Sigmoid colon (tissue), 7 donors: Measurements from ENCODE around the gene RNASE13. TPM values are rescaled to one million over a fixed set of nuclear protein-coding genes. Genes with fewer than 3 reads are reported as not detected.

ENCODE experiments used
- DNase-seq: peaks from one replicate; pipeline ENCODE4 v3.0.0-alpha.2; 2019
- H3K27ac ChIP-seq, 4 donors: fragments of 200-600 bp; sonication (generic); one replicate each; pipeline ENCODE4 v1.5.1; 2016 to 2019; ENCODE audit warnings: mild to moderate bottlenecking in 1 of 4
- H3K27me3 ChIP-seq, 3 donors: fragments of 200-600 bp; sonication (generic); one replicate each; pipeline ENCODE4 v1.5.1; 2019; ENCODE audit warnings: mild to moderate bottlenecking in 1 of 3
- H3K36me3 ChIP-seq, 4 donors: fragments of 200-600 bp; sonication (generic); one replicate each; pipeline ENCODE4 v1.5.1; 2016 to 2019
- H3K4me1 ChIP-seq, 4 donors: fragments of 200-600 bp; sonication (generic); one replicate each; pipeline ENCODE4 v1.5.1; 2017 to 2019
- H3K4me3 ChIP-seq, 4 donors: fragments of 200-600 bp; sonication (generic); one replicate each; pipeline ENCODE4 v1.5.1; 2017 to 2019; ENCODE audit warnings: mild to moderate bottlenecking in 2 of 4, moderate library complexity in 1 of 4
- H3K9me3 ChIP-seq, 4 donors: fragments of 200-600 bp in 3 of 4; sonication (generic) in 3 of 4; one replicate each; pipeline versions ENCODE4 v1.5.1 to v1.6.1; 2013 to 2019
- CTCF ChIP-seq, 4 experiments: fragments of 450-650 bp in 3 of 4; fragments of 200-600 bp in 1 of 4; IDR thresholded peaks; one replicate each; pipeline ENCODE4 v1.5.1; 2016 to 2019; ENCODE audit warnings: antibody characterized with exemption in 4 of 4, mild to moderate bottlenecking in 3 of 4, moderate library complexity in 2 of 4
- EP300 ChIP-seq, 4 donors: sonication (generic); formaldehyde crosslinking; IDR thresholded peaks; one replicate each; pipeline ENCODE4 v1.6.1; 2017; ENCODE audit warnings: antibody characterized with exemption in 4 of 4
- POLR2A ChIP-seq, 2 donors: fragments of 450-650 bp; IDR thresholded peaks; one replicate each; pipeline ENCODE4 v1.6.1; 2016; ENCODE audit warnings: antibody characterized with exemption in 2 of 2, mild to moderate bottlenecking in 2 of 2, moderate library complexity in 2 of 2
- POLR2AphosphoS5 ChIP-seq, 4 donors: sonication (generic); formaldehyde crosslinking; IDR thresholded peaks; one replicate each; pipeline ENCODE4 v1.6.1; 2017; ENCODE audit warnings: antibody characterized with exemption in 4 of 4
- WGBS, 2 donors: extraction: QIAGEN DNeasy Blood & Tissue Kit; methylation state at CpG; one replicate each; pipeline ENCODE4 v1.1.7; 2013; 5-methylcytosine and 5-hydroxymethylcytosine counted together
- intact Hi-C: fragments of 100-400 bp; cut with DNase I; formaldehyde crosslinking; loops from one replicate; pipeline ENCODE4 v1.15.1; 2023
- polyA plus RNA-seq, 3 donors: library from polyadenylated mRNA; stranded (reverse); fragments of 200-250 nt; gene quantifications; one replicate each; pipeline ENCODE4 v1.2.3, GENCODE V29; 2013
- total RNA-seq, 4 donors: library from RNA; depleted of rRNA; stranded (reverse); fragments of >200 nt; gene quantifications; one replicate each; pipeline ENCODE4 v1.1.0, GENCODE V29; 2016
- donor health status: healthy with polysubstance abuse.
- donor health status: Bipolar disorder and iron deficiency.
- donor health status: healthy.

Gene RNASE13
- total and polyA plus RNA-seq, 7 donors = not detected

DNA sequence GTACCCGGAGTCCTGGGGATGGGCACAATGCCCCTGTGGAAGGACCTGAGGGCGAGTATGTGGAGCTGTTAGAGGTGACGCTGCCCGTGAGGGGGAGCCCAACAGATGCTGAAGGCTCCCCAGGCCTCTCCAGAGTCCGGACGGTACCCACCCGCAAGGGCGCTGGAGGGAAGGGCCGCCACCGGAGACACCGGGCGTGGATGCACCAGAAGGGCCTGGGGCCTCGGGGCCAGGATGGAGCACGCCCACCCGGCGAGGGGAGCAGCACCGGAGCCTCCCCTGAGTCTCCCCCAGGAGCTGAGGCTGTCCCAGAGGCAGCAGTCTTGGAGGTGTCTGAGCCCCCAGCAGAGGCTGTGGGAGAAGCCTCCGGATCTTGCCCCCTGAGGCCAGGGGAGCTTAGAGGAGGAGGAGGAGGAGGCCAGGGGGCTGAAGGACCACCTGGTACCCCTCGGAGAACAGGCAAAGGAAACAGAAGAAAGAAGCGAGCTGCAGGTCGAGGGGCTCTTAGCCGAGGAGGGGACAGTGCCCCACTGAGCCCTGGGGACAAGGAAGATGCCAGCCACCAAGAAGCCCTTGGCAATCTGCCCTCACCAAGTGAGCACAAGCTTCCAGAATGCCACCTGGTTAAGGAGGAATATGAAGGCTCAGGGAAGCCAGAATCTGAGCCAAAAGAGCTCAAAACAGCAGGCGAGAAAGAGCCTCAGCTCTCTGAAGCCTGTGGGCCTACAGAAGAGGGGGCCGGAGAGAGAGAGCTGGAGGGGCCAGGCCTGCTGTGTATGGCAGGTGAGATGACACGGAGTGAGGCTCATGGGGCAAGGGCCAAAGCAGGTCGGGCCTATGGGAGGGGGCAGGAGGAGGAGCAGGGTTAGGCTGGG is 40.0 kb upstream of the RNASE13 start:
- DNase-seq = no peak
- WGBS, 2 donors = 87 to 93% methylated on average over 26 of the region's 26 CpGs
- Histone ChIP-seq H3K27ac (no peak overlapping the region), H3K9me3 (no peaks in the 10 kb centered on the region), H3K4me3 (no peak overlapping the region), H3K36me3 (peaks cover 6 to 58% (median 40%) of the 10 kb centered on the region in 4 donors), H3K27me3 (no peaks in the 10 kb centered on the region), H3K4me1 (peaks cover 0 to 28% (median 22%) of the 10 kb centered on the region in 4 donors)
- TF ChIP-seq CTCF (IDR thresholded peaks at IDR 0.05) (no peak), POLR2A (IDR thresholded peaks at IDR 0.05) (no peak), EP300 (IDR thresholded peaks at IDR 0.05) (no peak), POLR2AphosphoS5 (IDR thresholded peaks at IDR 0.05) (no peak)
- intact Hi-C loops = no loop called here

DNA sequence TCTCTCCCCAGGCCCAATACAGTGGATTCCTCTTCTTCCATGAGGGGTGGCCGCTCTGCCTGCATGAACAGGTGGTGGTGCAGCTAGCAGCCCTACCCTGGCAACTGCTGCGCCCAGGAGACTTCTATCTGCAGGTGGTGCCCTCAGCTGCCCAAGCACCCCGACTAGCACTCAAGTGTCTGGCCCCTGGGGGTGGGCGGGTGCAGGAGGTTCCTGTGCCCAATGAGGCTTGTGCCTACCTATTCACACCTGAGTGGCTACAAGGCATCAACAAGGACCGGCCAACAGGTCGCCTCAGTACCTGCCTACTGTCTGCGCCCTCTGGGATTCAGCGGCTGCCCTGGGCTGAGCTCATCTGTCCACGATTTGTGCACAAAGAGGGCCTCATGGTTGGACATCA is 39.3 kb upstream of the RNASE13 start:
- Histone ChIP-seq H3K9me3 (no peaks in the 10 kb centered on the region), H3K4me3 (no peak overlapping the region), H3K27ac (no peak overlapping the region), H3K4me1 (peaks cover 0 to 35% (median 30%) of the 10 kb centered on the region in 4 donors), H3K27me3 (no peaks in the 10 kb centered on the region), H3K36me3 (peaks cover 2 to 51% (median 32%) of the 10 kb centered on the region in 4 donors)
- intact Hi-C loops = no loop called here
- WGBS, 2 donors = 88 to 91% methylated on average over 9 of the region's 9 CpGs
- no peak for TF ChIP-seq EP300 (IDR thresholded peaks at IDR 0.05)
- TF ChIP-seq CTCF (IDR thresholded peaks at IDR 0.05) = no peak
- no peak for TF ChIP-seq POLR2A (IDR thresholded peaks at IDR 0.05)
- no peak for TF ChIP-seq POLR2AphosphoS5 (IDR thresholded peaks at IDR 0.05)
- DNase-seq = no peak

DNA sequence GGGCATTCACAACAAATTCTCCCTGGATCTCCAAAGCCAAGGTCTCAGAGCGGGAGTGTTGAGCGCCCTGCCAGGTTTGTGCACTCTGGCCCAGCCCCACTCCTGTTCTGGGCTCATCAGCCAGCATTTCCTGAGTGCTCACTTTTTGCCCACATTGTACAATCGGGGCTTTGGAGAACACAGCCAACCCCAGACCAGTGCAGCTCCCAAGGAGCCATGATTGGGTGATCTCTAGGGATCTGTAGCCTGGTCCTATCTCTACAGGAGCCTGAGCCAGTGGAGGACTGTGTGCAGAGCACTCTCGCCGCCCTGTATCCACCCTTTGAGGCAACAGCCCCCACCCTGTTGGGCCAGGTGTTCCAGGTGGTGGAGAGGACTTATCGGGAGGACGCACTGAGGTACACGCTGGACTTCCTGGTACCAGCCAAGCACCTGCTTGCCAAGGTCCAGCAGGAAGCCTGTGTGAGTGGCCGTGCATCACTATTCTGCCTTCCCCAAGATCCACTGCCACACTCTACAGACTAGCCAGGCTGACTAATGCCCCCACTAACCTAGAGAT is 38.3 kb upstream of the RNASE13 start:
- DNase-seq = no peak
- Histone ChIP-seq H3K4me1 (peaks cover 0 to 39% (median 36%) of the 10 kb centered on the region in 4 donors), H3K4me3 (no peak overlapping the region), H3K27me3 (no peaks in the 10 kb centered on the region), H3K9me3 (no peaks in the 10 kb centered on the region), H3K36me3 (peaks cover 0 to 40% (median 23%) of the 10 kb centered on the region in 4 donors), H3K27ac (peak overlapping the region; percentile 87 to 93 (median 88))
- TF ChIP-seq POLR2A (IDR thresholded peaks at IDR 0.05) (no peak), EP300 (IDR thresholded peaks at IDR 0.05) (no peak), CTCF (IDR thresholded peaks at IDR 0.05) (no peak), POLR2AphosphoS5 (IDR thresholded peaks at IDR 0.05) (no peak)
- intact Hi-C loops = no loop called here
- WGBS, 2 donors = 41 to 70% methylated on average over 9 of the region's 9 CpGs

DNA sequence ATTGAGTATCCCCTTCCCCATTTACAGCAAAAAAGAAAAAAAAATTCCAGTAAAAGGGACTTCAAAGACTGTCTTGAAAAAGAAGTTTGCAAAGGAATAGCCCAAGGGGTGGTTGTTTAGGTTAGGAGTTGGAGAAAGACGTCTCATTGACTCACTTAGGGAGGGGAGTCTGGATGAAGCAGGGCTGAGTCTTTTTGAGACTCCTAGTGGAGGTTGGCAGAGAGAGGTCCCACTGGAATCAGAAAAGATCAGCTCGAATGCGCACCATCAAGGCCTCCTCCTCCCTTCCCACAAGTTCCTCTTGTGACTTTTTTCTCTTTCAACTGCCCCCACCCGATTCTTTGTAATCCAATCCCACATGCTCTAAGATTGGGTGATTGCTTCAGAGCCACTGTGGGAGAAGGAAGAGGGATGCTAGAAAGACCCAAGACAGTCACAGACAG is 37.4 kb upstream of the RNASE13 start:
- Histone ChIP-seq H3K27me3 (no peaks in the 10 kb centered on the region), H3K36me3 (peaks cover 0 to 32% (median 21%) of the 10 kb centered on the region in 4 donors), H3K4me3 (peak overlapping the region; percentile 60 to 85 (median 64)), H3K27ac (peak overlapping the region; percentile 87 to 93 (median 88)), H3K4me1 (peaks cover 0 to 39% (median 36%) of the 10 kb centered on the region in 4 donors), H3K9me3 (no peaks in the 10 kb centered on the region)
- WGBS, 2 donors = 29 to 43% methylated on average over 4 of the region's 4 CpGs
- DNase-seq = no peak
- no peak for TF ChIP-seq CTCF (IDR thresholded peaks at IDR 0.05)
- no peak for TF ChIP-seq EP300 (IDR thresholded peaks at IDR 0.05)
- peak in 2 of 4 donors; percentile 19 to 32 for TF ChIP-seq POLR2AphosphoS5 (IDR thresholded peaks at IDR 0.05)
- intact Hi-C loops = no loop called here
